BLaER1 treated with 17β-estradiol and CSF1 and Interleukin-3, amounts not matched to agents 10 nM and 100 nM (cell line): ENCODE results near the gene TAGLN.
"Not testable (repeated sequence)": the region's sequence is repeated elsewhere in the genome, so short reads cannot be mapped to it uniquely, and the experiment has no call there.

Source experiments
- H3K27ac ChIP-seq, 11 experiments: shearing (Covaris generic); formaldehyde crosslinking; 2 replicates each; pipeline ENCODE4 v1.8.1; 2022
- H3K27me3 ChIP-seq, 11 experiments: shearing (Covaris generic); formaldehyde crosslinking; 2 replicates each; pipeline ENCODE4 v1.8.1; 2022
- H3K36me3 ChIP-seq, 11 experiments: shearing (Covaris generic); formaldehyde crosslinking; 2 replicates each; pipeline ENCODE4 v1.8.1; 2022
- H3K4me1 ChIP-seq, 10 experiments: shearing (Covaris generic); formaldehyde crosslinking; 2 replicates each; pipeline ENCODE4 v1.8.1; 2022
- H3K4me2 ChIP-seq, 11 experiments: shearing (Covaris generic); formaldehyde crosslinking; 2 replicates each; pipeline ENCODE4 v1.8.1; 2022
- H3K4me3 ChIP-seq, 10 experiments: shearing (Covaris generic); formaldehyde crosslinking; 2 replicates each; pipeline ENCODE4 v1.8.1; 2022
- H3K9ac ChIP-seq, 11 experiments: shearing (Covaris generic); formaldehyde crosslinking; 2 replicates each; pipeline ENCODE4 v1.8.1; 2022
- H3K9me3 ChIP-seq, 11 experiments: shearing (Covaris generic); formaldehyde crosslinking; replicated peaks in 1 of 11; 2 replicates each; pipeline ENCODE4 v1.8.1; 2022
- H4K20me1 ChIP-seq, 11 experiments: shearing (Covaris generic); formaldehyde crosslinking; 2 replicates each; pipeline ENCODE4 v1.8.1; 2022
- Cebpa-rat ChIP-seq, 11 experiments: shearing (Covaris generic); IDR thresholded peaks; 2 replicates each; pipeline ENCODE4 v1.8.1; 2022

TAGLN gene

DNA sequence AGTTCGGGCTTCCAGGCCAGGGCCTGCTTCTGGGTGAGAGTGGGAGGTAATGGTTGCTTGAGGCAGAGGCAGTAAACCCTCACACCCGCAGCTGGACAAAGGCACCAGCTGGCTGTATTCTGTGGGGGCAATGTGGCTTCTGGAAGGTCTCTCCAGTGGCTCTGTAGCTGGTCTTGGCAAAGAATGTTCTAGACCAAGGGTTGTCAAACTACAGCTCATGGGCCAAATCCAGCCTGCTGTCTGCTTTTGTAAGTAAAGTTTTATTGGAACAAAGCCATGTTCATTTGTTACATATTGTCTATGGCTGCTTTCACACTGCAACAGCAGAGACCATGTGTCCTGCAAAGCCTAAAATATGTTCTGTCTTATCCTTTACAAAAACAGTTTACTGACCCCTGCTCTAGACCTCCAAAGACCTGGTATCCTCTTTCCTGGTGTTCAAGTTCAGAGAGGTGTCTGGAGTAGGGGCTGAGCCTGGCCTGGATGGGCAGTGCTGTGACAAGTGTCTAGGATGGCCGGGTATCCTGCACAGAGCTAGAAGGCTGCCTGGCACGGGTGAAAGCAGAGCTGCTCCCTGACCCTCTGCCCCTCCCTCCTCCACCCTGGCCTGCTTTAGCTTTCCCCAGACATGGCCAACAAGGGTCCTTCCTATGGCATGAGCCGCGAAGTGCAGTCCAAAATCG, 3.4 kb downstream of the TAGLN start:
- Histone ChIP-seq H3K9ac (peak overlapping the region in 1 of 11 experiments; percentile 38; a peak in 1 of 22 replicates), H3K27ac (peak overlapping the region in 4 of 11 experiments; percentile 0 to 31 (median 26); a peak in 6 of 22 replicates), H3K9me3 (no peaks in the 10 kb centered on the region), H3K4me2 (peak overlapping the region in 2 of 11 experiments; percentile 13 to 37; a peak in 3 of 22 replicates), H3K4me3 (no peak overlapping the region), H3K36me3 (peaks cover 19 to 56% (median 33%) of the 10 kb centered on the region in 11 experiments), H3K27me3 (no peaks in the 10 kb centered on the region), H3K4me1 (peaks cover 10 to 19% (median 13%) of the 10 kb centered on the region in 10 experiments; a peak in 15 of 20 replicates), H4K20me1 (peaks cover 0 to 28% (median 0%) of the 10 kb centered on the region in 11 experiments; a peak in 3 of 22 replicates)
- no peak for TF ChIP-seq Cebpa-rat (IDR thresholded peaks at IDR 0.05)

GRCh38 chr11:117203069-117203407, 3.9 kb downstream of the TAGLN start:
- no peak for TF ChIP-seq Cebpa-rat (IDR thresholded peaks at IDR 0.05)
- Histone ChIP-seq H3K4me3 (no peak overlapping the region), H4K20me1 (peaks cover 0 to 27% (median 0%) of the 10 kb centered on the region in 11 experiments; a peak in 3 of 22 replicates), H3K36me3 (peaks cover 19 to 51% (median 30%) of the 10 kb centered on the region in 11 experiments), H3K9me3 (no peaks in the 10 kb centered on the region), H3K27me3 (no peaks in the 10 kb centered on the region), H3K4me1 (peaks cover 10 to 19% (median 13%) of the 10 kb centered on the region in 10 experiments; a peak in 15 of 20 replicates), H3K9ac (no peak overlapping the region), H3K27ac (0 out of 22 replicates have a peak overlapping the region, but pooled peaks of 1 of the 11 experiments have one; percentile 5), H3K4me2 (no peak overlapping the region)

GRCh38 chr11:117204283-117205080, 5.3 kb downstream of the TAGLN start:
- peaks cover 19 to 44% (median 24%) of the 10 kb centered on the region in 11 experiments for H3K36me3 ChIP-seq

GRCh38 chr11:117205211-117205818, 6.1 kb downstream of the TAGLN start:
- peaks cover 10 to 19% (median 13%) of the 10 kb centered on the region in 10 experiments; a peak in 15 of 20 replicates for H3K4me1 ChIP-seq
- H3K27ac ChIP-seq = no peak overlapping the region
- H3K4me3 ChIP-seq = no peak overlapping the region
- no peak overlapping the region for H3K9ac ChIP-seq
- H3K9me3 ChIP-seq = no peaks in the 10 kb centered on the region
- H3K27me3 ChIP-seq = no peaks in the 10 kb centered on the region
- H3K36me3 ChIP-seq = peaks cover 20 to 48% (median 26%) of the 10 kb centered on the region in 11 experiments
- TF ChIP-seq Cebpa-rat (IDR thresholded peaks at IDR 0.05) = no peak
- H4K20me1 ChIP-seq = peaks cover 0 to 22% (median 0%) of the 10 kb centered on the region in 11 experiments; a peak in 3 of 22 replicates
- H3K4me2 ChIP-seq = no peak overlapping the region

More at GRCh38 chr11:117204283-117205080, 5.3 kb downstream of the TAGLN start:
- no peaks in the 10 kb centered on the region for H3K9me3 ChIP-seq
- H3K9ac ChIP-seq = no peak overlapping the region
- H3K4me2 ChIP-seq = no peak overlapping the region
- H3K27me3 ChIP-seq = no peaks in the 10 kb centered on the region
- peaks cover 10 to 19% (median 13%) of the 10 kb centered on the region in 10 experiments; a peak in 15 of 20 replicates for H3K4me1 ChIP-seq
- no peak overlapping the region for H3K27ac ChIP-seq
- no peak for TF ChIP-seq Cebpa-rat (IDR thresholded peaks at IDR 0.05)
- peaks cover 0 to 22% (median 0%) of the 10 kb centered on the region in 11 experiments; a peak in 3 of 22 replicates for H4K20me1 ChIP-seq
- no peak overlapping the region for H3K4me3 ChIP-seq

DNA sequence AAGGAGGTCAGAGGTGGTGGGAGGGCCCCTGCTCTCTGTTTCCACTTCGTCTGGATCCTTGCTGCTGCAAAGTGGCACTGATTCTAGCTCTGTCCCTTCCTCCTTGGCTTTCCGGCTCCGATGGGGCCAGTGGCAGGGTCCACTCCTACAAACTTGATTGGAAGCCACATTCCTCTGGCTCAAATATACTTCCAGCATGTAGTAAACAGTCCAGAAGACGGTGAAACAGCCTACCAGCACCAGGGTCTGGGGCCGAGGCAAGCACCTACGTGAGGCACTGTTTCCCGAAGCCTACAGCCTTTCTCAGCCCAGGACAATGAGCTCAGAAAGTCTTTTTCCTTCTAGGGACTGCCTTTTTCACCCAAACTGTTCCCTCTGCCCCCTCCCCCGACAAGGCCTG, 6.9 kb downstream of the TAGLN start:
- not testable (repeated sequence) for H3K4me3 ChIP-seq, H3K27me3 ChIP-seq, H3K9ac ChIP-seq, H3K9me3 ChIP-seq, H3K27ac ChIP-seq, H3K4me2 ChIP-seq
- Histone ChIP-seq H3K36me3 (peaks cover 21 to 56% (median 33%) of the 10 kb centered on the region in 11 experiments), H3K4me1 (peaks cover 10 to 14% (median 12%) of the 10 kb centered on the region in 10 experiments; a peak in 15 of 20 replicates), H4K20me1 (peaks cover 0 to 22% (median 0%) of the 10 kb centered on the region in 11 experiments; a peak in 3 of 22 replicates)

DNA sequence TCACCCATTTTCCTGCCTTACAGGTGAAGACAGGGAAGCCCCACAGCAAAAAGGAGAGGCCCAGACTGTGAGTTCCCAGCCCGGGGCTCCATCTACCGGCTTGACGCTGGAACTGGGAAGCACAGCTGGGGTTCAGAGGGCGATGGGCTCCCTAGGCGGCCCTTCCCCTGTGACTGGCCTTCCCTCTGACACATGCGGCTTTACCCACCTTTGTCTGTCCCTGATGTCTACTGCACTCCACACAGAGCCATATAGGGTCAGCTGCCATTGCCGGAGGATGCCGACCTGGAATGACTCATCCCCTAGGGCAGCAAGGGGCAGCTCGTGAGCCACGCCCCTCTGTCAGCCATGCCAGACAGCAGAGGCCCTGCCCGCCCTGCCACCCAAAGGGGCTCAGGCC, 7.7 kb downstream of the TAGLN start:
- not testable (repeated sequence) for H3K27me3 ChIP-seq

GRCh38 chr11:117207481-117207880, 8.3 kb downstream of the TAGLN start:
- not testable (repeated sequence) for H3K27ac ChIP-seq, H3K4me3 ChIP-seq, H3K9ac ChIP-seq, H3K9me3 ChIP-seq, H3K4me1 ChIP-seq, H3K27me3 ChIP-seq, H3K4me2 ChIP-seq
- peaks cover 28 to 70% (median 44%) of the 10 kb centered on the region in 11 experiments for H3K36me3 ChIP-seq
- H4K20me1 ChIP-seq = peaks cover 0 to 16% (median 0%) of the 10 kb centered on the region in 11 experiments; a peak in 3 of 22 replicates

More for the DNA sequence above, 7.7 kb downstream of the TAGLN start:
- not testable (repeated sequence) for H3K9me3 ChIP-seq, H3K27ac ChIP-seq, H3K4me1 ChIP-seq, H3K4me3 ChIP-seq, H3K4me2 ChIP-seq, H3K9ac ChIP-seq
- peaks cover 0 to 18% (median 0%) of the 10 kb centered on the region in 11 experiments; a peak in 3 of 22 replicates for H4K20me1 ChIP-seq
- peaks cover 27 to 64% (median 41%) of the 10 kb centered on the region in 11 experiments for H3K36me3 ChIP-seq

DNA sequence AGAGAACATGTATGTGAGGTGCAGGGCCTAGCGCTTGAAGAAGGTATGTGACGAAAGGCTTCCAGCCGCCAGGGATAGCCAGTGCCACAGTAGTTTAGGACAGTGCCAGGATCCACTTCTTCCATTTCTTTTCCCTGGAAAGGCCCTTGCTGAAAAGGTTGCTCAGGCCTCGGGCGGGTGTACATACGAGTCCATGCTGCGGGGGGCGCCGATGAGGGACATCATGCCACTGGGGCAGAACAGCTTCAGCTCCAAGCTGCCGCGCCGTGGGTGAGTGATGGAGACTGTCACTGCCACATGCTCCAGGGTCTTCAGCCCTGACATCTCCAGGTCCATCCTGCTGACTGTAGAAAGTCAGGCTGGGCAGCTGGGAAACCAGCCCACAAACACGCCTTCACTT, 9.5 kb downstream of the TAGLN start:
- not testable (repeated sequence) for H3K4me2 ChIP-seq, H3K9ac ChIP-seq, H3K9me3 ChIP-seq, H3K27me3 ChIP-seq, H3K27ac ChIP-seq, H3K4me3 ChIP-seq, H3K4me1 ChIP-seq
- Histone ChIP-seq H3K36me3 (peaks cover 37 to 70% (median 53%) of the 10 kb centered on the region in 11 experiments), H4K20me1 (peaks cover 0 to 16% (median 0%) of the 10 kb centered on the region in 11 experiments; a peak in 3 of 22 replicates)

DNA sequence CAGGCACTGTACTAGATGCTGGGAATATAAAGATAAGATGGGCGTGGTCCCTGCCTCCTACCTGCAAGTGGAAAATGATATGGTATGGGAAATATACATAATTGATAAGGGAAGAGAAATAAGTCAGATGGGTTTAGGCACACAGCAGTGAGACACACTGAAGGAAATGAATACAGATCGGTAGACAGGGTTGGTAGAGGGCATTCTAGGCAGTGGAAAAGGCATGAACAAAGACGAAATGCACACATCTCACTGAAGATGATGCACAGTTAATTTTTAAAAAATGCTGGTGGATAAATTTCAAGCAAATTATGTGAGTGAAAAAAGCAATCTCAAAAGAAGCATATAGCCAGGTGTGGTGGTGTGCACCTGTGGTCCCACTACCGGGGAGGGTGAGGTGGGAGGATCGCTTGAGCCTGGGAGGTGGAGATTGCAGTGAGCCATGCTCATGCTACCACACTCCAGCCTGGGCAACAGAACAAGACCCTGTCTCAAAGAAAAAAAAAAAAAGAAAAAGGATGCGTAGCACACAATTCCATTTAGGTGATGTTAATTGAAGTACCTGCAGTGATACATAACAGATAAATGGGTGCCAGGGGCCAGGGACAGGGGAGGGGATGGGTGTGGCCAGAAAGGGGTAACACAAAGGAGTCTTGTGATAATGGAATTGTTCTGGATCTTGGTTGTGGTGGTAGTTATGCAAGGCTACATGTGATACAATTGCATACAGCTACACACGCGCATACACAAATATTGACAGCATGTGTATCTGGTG, 10.4 kb downstream of the TAGLN start:
- H3K4me3 ChIP-seq, H3K4me2 ChIP-seq, H3K9ac ChIP-seq, H3K9me3 ChIP-seq, H3K4me1 ChIP-seq, H3K27ac ChIP-seq, H3K27me3 ChIP-seq: not testable (repeated sequence)
- peaks cover 0 to 10% (median 0%) of the 10 kb centered on the region in 11 experiments; a peak in 2 of 22 replicates for H4K20me1 ChIP-seq
- H3K36me3 ChIP-seq = peaks cover 37 to 70% (median 51%) of the 10 kb centered on the region in 11 experiments
